Activated naive CD8-positive, alpha-beta T cell treated with anti-CD3 and anti-CD28 coated beads, Interleukin-2, amount 50 U/mL, for 16 hours (primary cell): Measurements from ENCODE around the gene C4orf54.

Experiments used
- DNase-seq: peaks from one replicate; pipeline ENCODE4 v3.0.0-alpha.2; 2020; ENCODE audit warnings: low read depth, low spot score

The C4orf54 gene

GRCh38 chr4:99651811-99652485 lies 5.7 kb downstream of the C4orf54 start:
- no peak for DNase-seq

- DNase-seq, result no peak
These were observed 6.4 kb downstream of the C4orf54 start for GRCh38 chr4:99651016-99651769.

GRCh38 chr4:99649778-99650177 lies 7.8 kb downstream of the C4orf54 start:
- no peak for DNase-seq

- no peak for DNase-seq
These were observed 8.4 kb downstream of the C4orf54 start for GRCh38 chr4:99649208-99649607.

GRCh38 chr4:99648321-99648720 lies 9.3 kb downstream of the C4orf54 start:
- no peak for DNase-seq

GRCh38 chr4:99647071-99647470 lies 10.6 kb downstream of the C4orf54 start:
- no peak for DNase-seq

GRCh38 chr4:99645638-99646037 lies 12.0 kb downstream of the C4orf54 start:
- no peak for DNase-seq

GRCh38 chr4:99645036-99645435 lies 12.6 kb downstream of the C4orf54 start:
- no peak for DNase-seq

- DNase-seq, result no peak
These were observed 13.2 kb downstream of the C4orf54 start for GRCh38 chr4:99644453-99644852.

GRCh38 chr4:99642725-99643489 lies 14.7 kb downstream of the C4orf54 start:
- no peak for DNase-seq

GRCh38 chr4:99640676-99641075 lies 17.0 kb downstream of the C4orf54 start:
- DNase-seq, result no peak

- no peak for DNase-seq
These were observed 20.5 kb downstream of the C4orf54 start for GRCh38 chr4:99637174-99637573.

- no peak for DNase-seq
These were observed 21.2 kb downstream of the C4orf54 start for GRCh38 chr4:99636422-99636821.

- DNase-seq, result no peak
These were observed 22.0 kb downstream of the C4orf54 start for GRCh38 chr4:99635601-99636000.

- DNase-seq, result no peak
These were observed 22.8 kb downstream of the C4orf54 start for GRCh38 chr4:99634742-99635360.

GRCh38 chr4:99633772-99634171 lies 23.9 kb downstream of the C4orf54 start:
- DNase-seq, result no peak

- DNase-seq, result no peak
These were observed 26.7 kb downstream of the C4orf54 start for GRCh38 chr4:99630857-99631360.

- DNase-seq, result no peak
These were observed 27.6 kb downstream of the C4orf54 start for GRCh38 chr4:99629962-99630554.

- DNase-seq, result no peak
These were observed 29.6 kb downstream of the C4orf54 start for GRCh38 chr4:99628040-99628439.

- no peak for DNase-seq
These were observed 32.3 kb downstream of the C4orf54 start for GRCh38 chr4:99625369-99625768.

- no peak for DNase-seq
These were observed 33.4 kb downstream of the C4orf54 start for GRCh38 chr4:99624141-99624719.
